ENCODE measurements around the gene PRKCH.

Gene PRKCH

GRCh38 chr14:61345151-61345482, 23.7 kb downstream of the PRKCH start:
- TF ChIP-seq EZH2 (IDR thresholded peaks at IDR 0.05; ENCODE audit: borderline replicate concordance, low read depth, low read length, severe bottlenecking), result no peak
- no peak for TF ChIP-seq CTCF (IDR thresholded peaks at IDR 0.05; ENCODE audit: borderline replicate concordance, extremely low read depth, low read length, poor library complexity, severe bottlenecking)
- H3K27ac ChIP-seq (ENCODE audit: low read length), result peak overlapping the region; percentile 99

GRCh38 chr14:61346221-61346620, 24.8 kb downstream of the PRKCH start:
- Histone ChIP-seq H4K20me1 (ENCODE audit: insufficient read depth, low read length) (peaks cover 60% of the 10 kb centered on the region), H2AFZ (ENCODE audit: low read depth, low read length) (no peak overlapping the region), H3K4me2 (ENCODE audit: insufficient read depth, low read length) (no peak overlapping the region), H3K27me3 (ENCODE audit: insufficient read depth, low read length, poor library complexity) (no peaks in the 10 kb centered on the region), H3K9me3 (ENCODE audit: insufficient read depth, low read length, severe bottlenecking) (no peaks in the 10 kb centered on the region), H3K4me3 (ENCODE audit: low read depth in 1 of 2, low read length in 2 of 2) (no peak overlapping the region), H3K9ac (ENCODE audit: low read depth, low read length) (no peak overlapping the region), H3K36me3 (ENCODE audit: insufficient read depth, low read length) (peaks cover 13% of the 10 kb centered on the region), H3K27ac (ENCODE audit: low read length) (no peak overlapping the region), H3K4me1 (ENCODE audit: insufficient read depth, low read length) (peaks cover 63% of the 10 kb centered on the region), H3K79me2 (ENCODE audit: insufficient read depth, low read length) (peaks cover 99% of the 10 kb centered on the region)
- TF ChIP-seq CTCF (IDR thresholded peaks at IDR 0.05; ENCODE audit: borderline replicate concordance, extremely low read depth, low read length, poor library complexity, severe bottlenecking) (no peak), EZH2 (IDR thresholded peaks at IDR 0.05; ENCODE audit: borderline replicate concordance, low read depth, low read length, severe bottlenecking) (no peak)
- no peak for DNase-seq
- ATAC-seq (ENCODE audit: insufficient read depth, low read depth), result no peak

More at GRCh38 chr14:61345151-61345482, 23.7 kb downstream of the PRKCH start:
- no peak overlapping the region for H3K4me3 ChIP-seq (ENCODE audit: low read depth in 1 of 2, low read length in 2 of 2)
- H3K4me2 ChIP-seq (ENCODE audit: insufficient read depth, low read length), result no peak overlapping the region
- peaks cover 66% of the 10 kb centered on the region for H3K4me1 ChIP-seq (ENCODE audit: insufficient read depth, low read length)
- H3K9me3 ChIP-seq (ENCODE audit: insufficient read depth, low read length, severe bottlenecking), result no peaks in the 10 kb centered on the region
- no peak overlapping the region for H3K9ac ChIP-seq (ENCODE audit: low read depth, low read length)
- no peaks in the 10 kb centered on the region for H3K27me3 ChIP-seq (ENCODE audit: insufficient read depth, low read length, poor library complexity)
- H3K36me3 ChIP-seq (ENCODE audit: insufficient read depth, low read length), result peaks cover 13% of the 10 kb centered on the region
- ATAC-seq (ENCODE audit: insufficient read depth, low read depth) (no peak), DNase-seq (no peak)
- peaks cover 98% of the 10 kb centered on the region for H3K79me2 ChIP-seq (ENCODE audit: insufficient read depth, low read length)
- no peak overlapping the region for H2AFZ ChIP-seq (ENCODE audit: low read depth, low read length)
- peaks cover 50% of the 10 kb centered on the region for H4K20me1 ChIP-seq (ENCODE audit: insufficient read depth, low read length)

GRCh38 chr14:61346793-61347192, 25.4 kb downstream of the PRKCH start:
- H3K9ac ChIP-seq (ENCODE audit: low read depth, low read length), result no peak overlapping the region
- no peaks in the 10 kb centered on the region for H3K27me3 ChIP-seq (ENCODE audit: insufficient read depth, low read length, poor library complexity)
- peaks cover 100% of the 10 kb centered on the region for H3K79me2 ChIP-seq (ENCODE audit: insufficient read depth, low read length)
- H4K20me1 ChIP-seq (ENCODE audit: insufficient read depth, low read length), result peaks cover 61% of the 10 kb centered on the region
- peaks cover 13% of the 10 kb centered on the region for H3K36me3 ChIP-seq (ENCODE audit: insufficient read depth, low read length)
- ATAC-seq (ENCODE audit: insufficient read depth, low read depth), result no peak
- 0 out of 2 replicates have a peak overlapping the region, but pooled peaks have one; percentile 7 for H3K27ac ChIP-seq (ENCODE audit: low read length)
- no peak overlapping the region for H2AFZ ChIP-seq (ENCODE audit: low read depth, low read length)
- no peak for DNase-seq
- H3K4me3 ChIP-seq (ENCODE audit: low read depth in 1 of 2, low read length in 2 of 2), result no peak overlapping the region
- H3K4me2 ChIP-seq (ENCODE audit: insufficient read depth, low read length), result no peak overlapping the region
- H3K9me3 ChIP-seq (ENCODE audit: insufficient read depth, low read length, severe bottlenecking), result no peaks in the 10 kb centered on the region
- TF ChIP-seq CTCF (IDR thresholded peaks at IDR 0.05; ENCODE audit: borderline replicate concordance, extremely low read depth, low read length, poor library complexity, severe bottlenecking), result no peak
- no peak for TF ChIP-seq EZH2 (IDR thresholded peaks at IDR 0.05; ENCODE audit: borderline replicate concordance, low read depth, low read length, severe bottlenecking)
- peaks cover 62% of the 10 kb centered on the region for H3K4me1 ChIP-seq (ENCODE audit: insufficient read depth, low read length)
